G401 (cell line): ENCODE measurements around the gene VTI1A. TPM values are rescaled to one million over a fixed set of nuclear protein-coding genes. Genes with fewer than 3 reads are reported as not detected.
"Not testable (repeated sequence)": the region's sequence is repeated elsewhere in the genome, so short reads cannot be mapped to it uniquely, and the experiment has no call there.

ENCODE experiments used
- DNase-seq: peaks from one replicate; pipeline ENCODE4 v3.0.0-alpha.2; 2015; ENCODE audit warnings: low spot score
- in situ Hi-C: cut with HindIII; loops from 2 replicates; pipeline ENCODE4 v1.10.0; 2016; ENCODE audit warnings: low sequenced_read_pairs, mixed read lengths
- total RNA-seq: library from RNA; depleted of rRNA; stranded (reverse); fragments of >200 nt; shearing (Covaris generic); gene quantifications from 2 replicates; pipeline ENCODE4 v1.2.3, GENCODE V29; 2014; rRNA removed

The VTI1A gene
- 22.7 and 30.5 TPM in 2 replicates for total RNA-seq

DNA sequence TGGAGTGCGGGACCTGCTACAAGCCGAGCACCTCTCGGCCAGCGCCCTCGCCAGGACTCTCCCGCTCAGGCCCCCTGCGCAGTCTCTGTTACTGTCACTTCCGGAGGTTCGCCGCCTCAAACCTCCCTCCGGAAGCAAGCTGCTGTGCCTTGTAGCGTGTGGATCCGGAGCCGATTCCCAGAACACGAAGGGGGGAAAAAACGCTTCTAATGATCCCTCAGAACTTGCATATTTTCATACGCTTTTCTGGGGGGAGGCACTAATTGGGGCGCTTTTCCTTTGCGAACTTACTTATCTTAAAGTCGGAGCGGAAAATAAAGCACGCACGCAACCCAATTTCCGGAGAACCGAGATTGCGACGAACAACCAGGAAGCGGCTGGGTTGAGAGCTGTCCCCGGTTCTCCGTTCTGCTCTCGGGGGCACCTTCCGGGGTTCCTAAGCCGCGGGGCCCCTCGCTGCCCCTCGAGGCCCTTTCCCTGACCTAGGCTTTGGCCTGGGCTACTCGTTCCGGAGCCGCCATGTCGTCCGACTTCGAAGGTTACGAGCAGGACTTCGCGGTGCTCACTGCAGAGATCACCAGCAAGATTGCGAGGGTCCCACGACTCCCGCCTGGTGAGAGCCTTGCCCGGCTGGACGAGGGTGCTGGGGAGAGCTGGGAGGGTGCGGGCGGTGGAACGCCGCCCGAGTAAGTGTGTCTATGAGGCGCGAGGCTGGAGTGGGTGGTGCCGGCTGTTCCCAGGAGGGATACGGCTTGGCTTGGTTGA, at the start of gene VTI1A, which contains the start of gene ZDHHC6:
VTI1A (plus strand) TSS at position 361 of the 765 bp plus-strand sequence; CDS start at position 520, 159 bp downstream.
ZDHHC6 (minus strand) TSS at position 60 of the 765 bp plus-strand sequence. CDS start 1,478 bp downstream, outside the sequence.
- in situ Hi-C loops = no loop called here
- peak; percentile 84 for DNase-seq

DNA sequence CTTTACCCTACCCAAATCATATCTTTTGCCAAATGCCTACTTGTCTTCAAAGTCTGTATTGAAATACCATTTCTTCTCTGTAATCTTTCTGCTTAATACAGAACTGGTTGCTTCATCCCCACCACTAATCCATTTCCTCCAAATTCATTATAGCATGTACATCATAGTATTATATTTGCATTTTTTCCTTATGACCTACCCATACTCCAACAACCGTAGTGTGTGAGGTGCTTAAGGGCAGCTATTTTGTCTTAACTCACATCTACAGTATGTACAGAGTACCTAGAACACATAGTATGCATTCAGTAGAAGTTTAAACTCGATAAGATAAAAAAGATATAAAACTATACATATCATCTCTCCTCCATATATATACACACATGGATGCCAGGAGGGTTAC, 49.4 kb upstream of the VTI1A start:
- in situ Hi-C loops = no loop called here
- no peak for DNase-seq

DNA sequence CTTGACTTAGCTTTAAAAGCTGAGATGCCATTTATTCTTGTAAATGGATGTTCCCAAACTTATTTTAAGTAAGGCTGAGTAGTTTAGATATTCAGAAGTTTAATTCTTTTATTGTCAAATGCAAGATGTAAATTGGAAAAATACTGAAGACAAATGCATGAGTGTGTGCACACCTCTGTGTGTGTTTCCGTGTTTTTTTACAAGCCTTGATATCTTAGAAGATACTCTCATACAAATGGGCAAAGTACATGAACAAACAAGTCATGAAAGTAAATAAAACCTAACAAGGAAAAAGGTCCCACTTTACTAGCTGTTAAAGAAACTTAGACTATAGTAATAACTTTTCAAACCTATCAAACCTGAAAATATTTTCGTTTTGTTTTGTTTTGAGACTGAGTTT, 44.1 kb upstream of the VTI1A start:
- no peak for DNase-seq
- in situ Hi-C loops = no loop called here

DNA sequence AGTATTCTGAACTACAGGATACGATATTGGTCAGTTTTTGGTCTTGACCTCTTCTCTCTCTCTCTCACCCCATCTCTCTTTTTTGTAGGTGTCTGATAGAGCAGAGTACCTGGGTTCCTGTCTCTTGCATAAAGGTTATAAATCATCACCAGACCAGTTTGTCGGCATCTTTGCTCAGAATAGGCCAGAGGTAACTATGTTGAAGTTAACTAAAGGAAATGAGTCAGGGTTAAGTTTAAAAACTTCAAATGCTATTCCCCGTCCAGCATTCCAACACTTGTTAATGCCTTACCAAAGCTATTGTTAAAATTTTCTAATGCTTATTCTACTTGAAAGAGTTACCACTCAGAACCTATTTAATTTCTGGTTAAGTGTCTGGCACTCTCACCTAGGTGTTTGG, 42.4 kb upstream of the VTI1A start:
- no peak for DNase-seq
- in situ Hi-C loops = no loop called here

DNA sequence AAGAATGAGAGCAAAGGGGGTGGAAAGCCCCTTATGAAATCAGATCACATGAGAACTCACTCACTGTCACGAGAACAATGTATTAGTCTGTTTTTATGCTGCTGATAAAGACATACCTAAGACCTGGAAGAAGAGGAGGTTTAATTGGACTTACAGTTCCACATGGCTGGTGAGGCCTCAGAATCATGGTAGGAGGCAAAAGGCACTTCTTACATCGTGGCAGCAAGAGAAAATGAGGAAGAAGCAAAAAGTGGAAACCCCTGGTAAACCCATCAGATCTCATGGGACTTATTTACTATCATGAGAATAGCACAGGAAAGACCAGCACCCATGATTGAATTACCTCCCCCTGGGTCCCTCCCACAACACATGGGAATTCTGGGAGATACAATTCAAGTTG, 40.2 kb upstream of the VTI1A start:
- in situ Hi-C loops, DNase-seq: not testable (repeated sequence)

DNA sequence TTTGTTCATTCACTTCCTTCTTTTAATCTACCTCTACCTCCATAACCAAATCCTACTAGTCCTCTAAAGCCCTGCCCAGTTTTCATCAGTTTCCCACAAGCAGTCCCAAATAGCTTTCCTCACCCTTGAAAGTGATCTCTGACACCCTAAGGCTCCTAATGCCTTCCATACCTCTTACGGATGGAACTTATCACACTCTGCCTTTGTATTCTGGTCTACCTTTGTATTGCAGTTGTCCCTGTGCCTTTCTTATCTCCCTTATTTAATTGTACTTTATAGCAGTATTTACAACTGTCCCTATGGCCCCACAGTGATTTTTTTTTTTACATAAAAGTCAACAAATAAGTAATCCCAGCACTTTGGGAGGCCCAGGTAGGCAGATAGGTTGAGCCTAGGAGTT, 39.3 kb upstream of the VTI1A start:
- no peak for DNase-seq
- in situ Hi-C loops = no loop called here

DNA sequence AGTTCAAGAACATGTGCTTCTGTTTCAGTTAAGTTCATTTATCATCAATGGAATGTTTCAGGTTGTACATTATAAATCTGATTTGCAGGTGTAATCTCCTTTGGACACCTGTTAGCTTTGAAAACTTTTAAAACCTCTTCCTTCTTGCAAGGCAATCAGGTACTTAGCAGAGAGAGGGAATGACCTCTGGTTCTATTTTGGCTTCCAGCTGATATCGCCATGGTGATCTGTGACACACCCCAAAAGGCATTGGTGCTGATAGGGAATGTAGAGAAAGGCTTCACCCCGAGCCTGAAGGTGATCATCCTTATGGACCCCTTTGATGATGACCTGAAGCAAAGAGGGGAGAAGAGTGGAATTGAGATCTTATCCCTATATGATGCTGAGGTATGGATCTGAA, 37.7 kb upstream of the VTI1A start:
- DNase-seq = no peak
- in situ Hi-C loops = no loop called here

DNA sequence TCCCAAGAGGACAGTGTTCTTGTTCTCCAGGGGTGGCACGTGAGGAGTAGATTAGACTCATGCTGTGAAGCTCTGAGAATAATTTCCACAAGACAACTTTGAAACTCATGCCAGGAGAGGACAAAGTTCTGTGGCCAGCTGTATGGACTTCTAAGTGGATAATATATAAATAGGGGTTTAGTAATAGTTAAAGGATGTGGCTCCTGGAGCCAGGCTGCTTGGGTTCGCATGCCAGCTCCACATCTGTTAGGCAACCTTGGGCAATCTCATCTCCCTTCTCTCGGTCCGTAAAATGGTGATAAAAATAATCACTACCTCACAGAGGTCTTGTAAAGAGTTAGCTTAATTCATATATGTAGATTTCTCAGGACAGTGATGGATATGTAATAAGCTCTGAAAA, 37.3 kb upstream of the VTI1A start:
- no peak for DNase-seq
- in situ Hi-C loops = no loop called here

DNA sequence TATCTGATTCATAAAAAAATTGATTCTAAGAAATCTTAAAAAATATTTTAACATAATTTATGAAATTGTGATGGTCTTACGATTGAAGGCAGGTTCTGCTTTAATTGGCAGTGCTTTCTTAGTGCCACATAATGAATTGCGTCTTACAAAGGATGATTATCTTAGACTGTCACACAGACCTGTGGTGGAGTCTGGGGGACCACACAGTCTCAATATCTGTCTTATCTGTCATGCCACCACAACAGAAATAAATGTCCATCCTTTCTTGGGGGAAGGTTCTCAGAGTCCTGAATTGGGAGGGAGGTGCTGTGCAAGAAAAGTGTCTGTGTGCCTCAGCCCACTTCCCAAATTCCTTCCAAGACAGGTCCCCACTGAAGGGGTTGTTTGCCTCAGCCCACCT, 34.3 kb upstream of the VTI1A start:
- DNase-seq = no peak
- in situ Hi-C loops = no loop called here

DNA sequence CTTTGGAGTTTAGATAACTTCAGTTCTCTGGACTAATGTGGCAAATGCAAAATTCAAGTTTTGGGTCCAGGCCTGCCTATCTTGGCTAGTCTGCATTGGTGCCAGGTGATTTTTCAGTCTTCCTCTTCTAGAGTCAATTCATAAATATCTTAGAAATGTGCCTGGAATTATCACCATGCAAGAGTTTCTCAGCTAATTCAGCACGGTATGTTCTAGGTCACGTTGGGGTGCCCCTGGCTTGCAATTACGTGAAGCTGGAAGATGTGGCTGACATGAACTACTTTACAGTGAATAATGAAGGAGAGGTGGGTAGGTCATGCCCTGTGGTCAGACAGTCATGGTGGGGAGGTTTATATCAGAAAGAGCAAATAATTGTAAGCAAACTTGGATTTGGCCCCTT, 25.3 kb upstream of the VTI1A start:
- no peak for DNase-seq
- in situ Hi-C loops = no loop called here

DNA sequence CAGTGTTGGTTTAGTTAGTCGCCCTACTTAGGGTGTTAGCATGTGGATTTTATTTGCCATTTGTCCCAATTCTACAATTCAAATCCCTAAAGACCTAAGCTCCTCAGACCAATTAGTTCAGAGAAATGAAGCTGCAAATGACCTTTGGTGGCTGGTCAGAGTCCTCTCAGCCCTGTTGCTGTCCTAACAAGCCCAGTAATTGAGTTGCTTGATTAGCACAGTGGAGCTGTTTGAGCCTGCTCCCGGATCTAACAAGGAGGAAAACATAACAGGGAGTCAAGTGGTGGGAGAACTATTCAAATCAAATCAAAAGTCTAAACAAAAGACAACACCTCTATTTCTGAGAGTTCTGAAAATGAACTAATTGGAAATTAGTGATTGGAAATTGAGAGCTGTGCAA, 22.4 kb upstream of the VTI1A start:
- in situ Hi-C loops = no loop called here
- no peak for DNase-seq

DNA sequence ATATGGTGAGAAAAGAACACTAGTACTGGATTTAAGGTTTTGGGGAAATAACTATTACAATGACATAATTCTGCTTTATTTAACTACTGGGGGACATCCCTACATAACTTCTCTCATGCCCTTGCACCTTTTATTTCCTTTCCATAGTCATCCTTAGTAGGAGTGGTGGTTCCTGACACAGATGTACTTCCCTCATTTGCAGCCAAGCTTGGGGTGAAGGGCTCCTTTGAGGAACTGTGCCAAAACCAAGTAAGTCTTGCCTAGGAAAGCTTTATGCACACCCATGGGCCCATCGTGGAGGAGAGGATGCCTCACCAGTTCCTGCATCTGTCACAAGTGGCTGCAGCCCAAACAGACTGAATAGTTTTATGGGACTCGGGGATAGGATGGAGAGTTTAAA, 20.9 kb upstream of the VTI1A start:
- in situ Hi-C loops = no loop called here
- DNase-seq = no peak

DNA sequence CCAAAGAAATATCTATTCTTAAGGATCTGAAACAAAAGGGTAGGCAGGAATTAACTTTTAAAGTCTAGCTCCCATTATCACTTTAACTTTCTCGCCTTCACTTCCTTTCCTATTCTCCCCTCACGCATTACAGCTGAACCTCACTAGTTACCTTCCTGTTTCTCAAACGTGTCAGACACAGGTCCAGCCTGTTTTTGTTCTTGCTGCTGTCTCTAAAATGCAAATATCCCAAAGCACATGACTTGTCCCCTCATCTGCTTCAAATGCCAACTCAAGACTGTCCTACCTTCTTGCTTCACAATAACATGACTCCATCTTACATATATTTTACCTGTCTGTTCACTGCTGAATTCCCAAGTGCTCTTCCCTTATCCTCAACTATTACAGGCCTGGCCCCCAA, 17.9 kb upstream of the VTI1A start:
- in situ Hi-C loops = no loop called here
- no peak for DNase-seq

DNA sequence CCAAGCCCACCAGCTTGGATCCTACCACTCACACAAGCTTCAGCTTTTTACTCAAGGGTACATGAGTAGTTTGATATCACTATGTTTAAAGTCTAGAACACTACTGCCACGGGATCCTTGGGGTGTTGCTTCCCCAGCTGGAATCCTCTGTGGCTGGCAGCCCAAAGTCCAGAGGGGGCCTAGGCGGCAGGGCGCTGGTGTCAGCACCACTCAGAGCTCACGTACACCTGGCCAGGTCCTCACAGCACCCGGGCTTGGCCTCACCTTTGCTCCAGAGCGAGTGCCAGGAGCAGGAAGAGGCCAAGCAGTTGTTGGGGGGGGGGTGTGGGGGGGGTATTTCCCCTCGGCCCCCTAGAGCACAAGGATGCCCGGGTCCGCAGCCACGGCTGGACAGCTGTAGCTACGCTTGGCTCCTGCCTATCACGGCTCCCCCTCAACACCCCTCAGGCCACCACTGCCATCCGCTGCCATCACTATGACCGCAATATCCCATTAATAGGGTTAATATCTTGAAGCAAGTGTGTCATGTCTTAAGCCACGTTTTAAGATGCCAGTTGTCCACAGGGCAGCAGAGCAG, 17.3 kb upstream of the VTI1A start:
- no peak for DNase-seq
- in situ Hi-C loops = no loop called here

DNA sequence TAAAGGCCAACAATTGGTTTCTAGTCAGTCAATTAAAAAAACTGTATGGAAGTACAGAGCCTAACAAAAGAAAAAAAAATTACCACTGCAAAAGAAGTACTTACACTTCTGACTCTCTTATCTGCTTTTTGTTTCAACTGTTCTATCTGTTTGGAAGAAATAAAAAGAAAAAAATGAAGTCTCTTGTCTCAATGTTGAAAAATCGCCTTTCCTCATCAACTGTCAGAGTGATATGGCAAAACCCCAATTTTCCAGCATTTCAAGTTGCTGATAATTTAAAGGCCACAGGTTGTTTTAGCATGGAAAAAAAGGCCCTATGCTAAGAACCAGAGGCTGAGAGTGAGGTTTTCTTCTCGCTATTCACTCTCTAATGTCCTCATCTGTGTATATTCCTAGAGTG, 13.9 kb upstream of the VTI1A start:
- in situ Hi-C loops = no loop called here
- DNase-seq = no peak

DNA sequence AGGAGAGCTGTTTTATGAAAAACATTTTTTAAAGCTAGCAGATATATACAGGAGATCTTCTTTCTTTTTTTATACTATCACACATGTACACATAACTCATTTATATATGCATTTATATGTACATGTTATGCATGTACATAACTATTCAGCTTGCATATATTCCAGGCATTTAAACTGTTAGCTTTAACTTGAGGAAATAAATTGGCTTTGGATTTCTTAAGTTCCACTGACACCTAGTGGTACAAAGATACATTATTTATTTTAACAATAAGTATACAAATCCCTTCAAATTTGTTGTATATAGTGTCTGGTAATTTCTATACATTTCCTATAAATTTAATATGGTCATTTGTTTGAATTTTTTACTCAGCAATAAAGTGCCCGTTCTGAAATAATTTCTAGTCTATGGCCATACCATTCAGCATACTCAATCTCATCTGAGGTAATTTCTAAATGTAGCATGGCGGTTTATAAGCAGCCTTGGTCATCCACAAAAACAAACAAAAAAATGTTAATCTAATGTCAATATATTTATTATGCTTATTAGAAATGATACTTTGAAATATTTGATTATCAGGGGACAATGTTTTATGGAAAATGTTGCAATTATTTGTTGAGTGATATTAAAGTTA, 11.9 kb upstream of the VTI1A start:
- DNase-seq = peak; percentile 19
- in situ Hi-C loops = no loop called here

DNA sequence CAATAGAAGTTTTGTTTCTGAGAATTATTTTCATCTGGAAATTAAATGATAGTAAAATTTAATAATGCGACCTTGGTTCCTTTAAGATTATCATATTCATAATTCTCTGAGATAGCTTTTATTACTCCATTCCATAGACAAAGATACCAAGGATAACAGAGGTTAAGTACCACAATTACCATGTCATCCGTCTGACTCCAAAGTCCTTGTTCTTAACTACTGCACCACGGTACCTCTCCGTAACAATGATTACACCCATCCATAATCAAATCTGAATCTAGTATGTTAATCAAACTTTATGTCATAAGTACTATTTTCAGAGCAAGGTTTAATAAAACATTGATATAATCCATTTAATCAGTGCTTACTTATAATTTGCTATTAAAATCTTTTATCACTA, 8.7 kb upstream of the VTI1A start:
- in situ Hi-C loops = no loop called here
- no peak for DNase-seq

DNA sequence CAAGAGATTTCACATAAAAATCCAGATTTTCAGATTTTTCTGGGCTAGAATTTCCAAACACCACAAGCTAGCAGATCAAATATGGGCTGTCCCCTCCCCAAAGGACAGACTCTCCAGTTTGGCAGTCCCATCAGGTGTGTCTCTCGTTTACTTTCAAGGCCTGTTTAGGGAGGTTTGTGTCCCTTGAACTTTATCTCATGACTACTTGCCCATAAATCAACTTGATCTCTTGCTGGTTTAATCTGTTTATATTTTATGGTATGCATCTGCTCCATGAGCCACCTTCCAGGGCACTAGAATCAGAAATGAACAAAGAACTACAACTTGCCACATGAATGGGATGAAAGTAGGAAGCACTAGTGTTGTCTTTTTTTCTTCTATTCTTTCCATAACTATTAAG, 5.5 kb upstream of the VTI1A start:
- in situ Hi-C loops = no loop called here

DNA sequence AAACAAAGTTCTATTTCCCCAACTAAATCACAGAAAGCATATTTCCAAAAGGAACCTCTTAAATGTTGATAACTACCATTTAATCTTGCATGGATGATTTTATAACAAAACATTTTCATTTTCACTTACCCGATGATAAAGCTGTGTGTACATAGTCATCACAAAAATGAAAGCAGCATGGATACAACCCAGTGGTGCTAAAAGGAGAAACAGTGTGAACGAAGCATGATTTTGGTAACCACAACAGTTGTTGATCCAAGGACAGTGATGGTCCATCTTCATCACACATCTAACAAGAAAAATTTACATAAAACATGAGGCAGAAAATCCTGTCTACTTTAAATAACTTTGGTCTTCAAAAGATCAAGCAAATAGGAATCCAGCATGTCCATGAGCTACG, 5.0 kb upstream of the VTI1A start:
- in situ Hi-C loops = no loop called here
- no peak for DNase-seq

More for the DNA sequence above, 5.5 kb upstream of the VTI1A start:
- DNase-seq = no peak

DNA sequence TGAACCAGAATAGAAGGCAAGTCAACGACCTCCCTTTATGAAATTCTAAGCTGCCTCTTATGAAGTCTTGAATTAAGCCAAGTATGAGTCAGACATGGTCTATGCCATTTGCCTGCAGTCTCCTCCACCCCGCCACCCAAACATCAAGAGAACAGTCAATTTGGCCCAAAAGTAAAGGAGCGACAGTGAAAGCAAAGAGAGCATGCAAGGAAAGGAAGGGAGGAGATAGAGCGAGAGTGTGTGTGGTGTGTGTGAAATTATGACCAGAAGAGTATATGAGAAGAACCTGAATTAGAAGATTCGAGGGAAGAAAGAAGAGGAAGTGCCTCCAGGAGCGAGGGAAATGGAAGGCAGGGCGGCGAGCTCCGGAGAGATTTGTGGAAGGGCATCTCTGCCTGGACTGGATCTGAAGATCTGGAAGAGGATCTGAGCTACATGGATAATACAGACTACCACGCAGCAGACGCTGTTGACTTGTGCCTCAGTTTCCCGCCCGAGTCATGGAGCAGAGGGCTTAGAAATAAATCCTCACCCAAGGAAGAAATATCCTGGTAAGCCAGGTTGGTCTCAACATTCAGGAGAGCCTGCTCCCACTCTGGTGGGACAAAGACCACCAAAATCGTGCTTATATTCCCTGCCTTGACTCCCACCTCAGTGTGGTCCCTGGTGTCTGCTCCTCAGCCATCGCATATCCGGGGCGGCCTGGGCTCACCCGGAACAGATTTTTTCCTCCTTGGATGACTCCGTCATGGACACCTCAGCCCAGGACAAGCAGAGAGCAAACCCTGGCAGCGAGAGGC, 760 bp upstream of the VTI1A start:
- DNase-seq = peak; percentile 2
- in situ Hi-C loops = no loop called here
